Mesenchymal stem cell (in vitro differentiated cells and primary cell): ENCODE data around the gene PAWR.

ENCODE experiments used
- DNase-seq: peaks from one replicate; pipeline ENCODE4 v3.0.0-alpha.2; 2013
- H2AFZ ChIP-seq: one replicate; pipeline ENCODE4 v1.6.1; 2013; ENCODE audit warnings: low read depth, mild to moderate bottlenecking, control low read depth, inconsistent platforms, low read length, moderate library complexity
- H2AK5ac ChIP-seq: 2 replicates; pipeline ENCODE4 v1.6.1; 2013; ENCODE audit warnings: low read length, moderate library complexity, mild to moderate bottlenecking, inconsistent platforms; ENCODE audit not compliant: severe bottlenecking
- H2BK120ac ChIP-seq: one replicate; pipeline ENCODE4 v1.6.1; 2013; ENCODE audit warnings: low read depth, mild to moderate bottlenecking, inconsistent platforms, low read length, moderate library complexity
- H2BK12ac ChIP-seq, 2 experiments: one replicate each; pipeline ENCODE4 v1.6.1; 2013; ENCODE audit warnings: inconsistent platforms in 2 of 2, low read length in 2 of 2, mild to moderate bottlenecking in 2 of 2, moderate library complexity in 2 of 2, control low read depth in 1 of 2
- H2BK15ac ChIP-seq: one replicate; pipeline ENCODE4 v1.6.1; 2013; ENCODE audit warnings: mild to moderate bottlenecking, low read depth, inconsistent platforms; ENCODE audit not compliant: poor library complexity, severe bottlenecking
- H2BK5ac ChIP-seq: 2 replicates; pipeline ENCODE4 v1.6.1; 2013; ENCODE audit warnings: low read depth, mild to moderate bottlenecking, low read length, control low read depth, inconsistent platforms; ENCODE audit not compliant: poor library complexity, severe bottlenecking
- H3K14ac ChIP-seq, 2 experiments: one replicate each; pipeline ENCODE4 v1.6.1; 2013; ENCODE audit warnings: inconsistent platforms in 2 of 2, low read length in 2 of 2, control low read depth in 1 of 2, mild to moderate bottlenecking in 1 of 2, moderate library complexity in 1 of 2
- H3K18ac ChIP-seq, 2 experiments: one replicate each; pipeline ENCODE4 v1.6.1; 2013; ENCODE audit warnings: inconsistent platforms in 2 of 2, low read length in 2 of 2, control low read depth in 1 of 2, low read depth in 1 of 2, mild to moderate bottlenecking in 1 of 2
- H3K23ac ChIP-seq, 2 experiments: one replicate each; pipeline ENCODE4 v1.6.1; 2013; ENCODE audit warnings: inconsistent platforms in 2 of 2, low read length in 2 of 2, mild to moderate bottlenecking in 2 of 2, moderate library complexity in 2 of 2, control low read depth in 1 of 2
- H3K27ac ChIP-seq: 2 replicates; pipeline ENCODE4 v1.5.1; 2013; ENCODE audit warnings: mild to moderate bottlenecking, moderate library complexity, low read length, control low read depth, inconsistent platforms; ENCODE audit not compliant: poor library complexity, severe bottlenecking
- H3K27me3 ChIP-seq, 2 experiments: 2 replicates each; pipeline versions ENCODE4 v1.6.1 to v1.7.0; 2013; ENCODE audit warnings: low read length in 2 of 2, mild to moderate bottlenecking in 2 of 2, moderate library complexity in 2 of 2, control low read depth in 1 of 2, inconsistent platforms in 1 of 2; ENCODE audit not compliant: control insufficient read depth in 1 of 2, insufficient read depth in 1 of 2
- H3K36me3 ChIP-seq, 2 experiments: 2 replicates each; pipeline versions ENCODE4 v1.6.1 to v1.7.0; 2013; ENCODE audit warnings: low read length in 2 of 2, control low read depth in 1 of 2, inconsistent platforms in 1 of 2, low read depth in 1 of 2, mild to moderate bottlenecking in 1 of 2; ENCODE audit not compliant: insufficient read depth in 2 of 2, control insufficient read depth in 1 of 2
- H3K4ac ChIP-seq, 2 experiments: one replicate each; pipeline ENCODE4 v1.6.1; 2013; ENCODE audit warnings: inconsistent platforms in 2 of 2, low read length in 2 of 2, mild to moderate bottlenecking in 2 of 2, moderate library complexity in 2 of 2, control low read depth in 1 of 2, low read depth in 1 of 2
- H3K4me1 ChIP-seq: 2 replicates; pipeline ENCODE4 v1.6.1; 2013; ENCODE audit warnings: low read depth, low read length, control low read depth; ENCODE audit not compliant: control insufficient read depth, insufficient read depth
- H3K4me2 ChIP-seq: 2 replicates; pipeline ENCODE4 v1.6.1; 2013; ENCODE audit warnings: low read length, mild to moderate bottlenecking, inconsistent platforms; ENCODE audit not compliant: poor library complexity, severe bottlenecking
- H3K4me3 ChIP-seq, 2 experiments: 2 replicates each; pipeline versions ENCODE4 v1.5.1 to v1.7.0; 2013; ENCODE audit warnings: low read length in 2 of 2, mild to moderate bottlenecking in 2 of 2, control low read depth in 1 of 2, low read depth in 1 of 2; ENCODE audit not compliant: insufficient read depth in 1 of 2
- H3K79me1 ChIP-seq: replicated peaks from 2 replicates; pipeline ENCODE4 v1.6.1; 2013; ENCODE audit warnings: mild to moderate bottlenecking, control low read depth, low read length, inconsistent platforms; ENCODE audit not compliant: poor library complexity, severe bottlenecking
- H3K9ac ChIP-seq: 2 replicates; pipeline ENCODE4 v1.7.0; 2013; ENCODE audit warnings: mild to moderate bottlenecking, low read length, moderate library complexity
- H3K9me3 ChIP-seq: 2 replicates; pipeline ENCODE4 v1.7.0; 2013; ENCODE audit warnings: mild to moderate bottlenecking, low read length; ENCODE audit not compliant: control insufficient read depth
- H4K8ac ChIP-seq: one replicate; pipeline ENCODE4 v1.6.1; 2013; ENCODE audit warnings: inconsistent platforms, mild to moderate bottlenecking, low read length, moderate library complexity
- H4K91ac ChIP-seq: one replicate; pipeline ENCODE4 v1.6.1; 2013; ENCODE audit warnings: mild to moderate bottlenecking, low read length, inconsistent platforms
- WGBS: methylation state at CpG from one replicate; pipeline ENCODE4 v1.1.7; 2013; ENCODE audit warnings: mixed read lengths; 5-methylcytosine and 5-hydroxymethylcytosine counted together

PAWR gene

GRCh38 chr12:79637093-79637492, 53.7 kb downstream of the PAWR start:
- Histone ChIP-seq H3K4ac (no peak overlapping the region), H3K9ac (no peak overlapping the region), H3K23ac (no peak overlapping the region), H3K36me3 (peaks cover 0 to 3% of the 10 kb centered on the region in 2 experiments), H3K4me2 (no peak overlapping the region), H2BK120ac (no peak overlapping the region), H2BK15ac (no peak overlapping the region), H3K79me1 (peaks cover 10% of the 10 kb centered on the region), H4K8ac (no peak overlapping the region), H3K18ac (no peak overlapping the region), H3K14ac (no peak overlapping the region), H3K4me3 (no peak overlapping the region), H3K4me1 (no peaks in the 10 kb centered on the region), H4K91ac (no peak overlapping the region), H2BK5ac (no peak overlapping the region), H3K27ac (no peak overlapping the region), H3K9me3 (no peaks in the 10 kb centered on the region), H2BK12ac (no peak overlapping the region), H3K27me3 (no peaks in the 10 kb centered on the region), H2AK5ac (no peak overlapping the region), H2AFZ (no peak overlapping the region)
- no peak for DNase-seq
- 98% methylated on average over 2 of the region's 2 CpGs for WGBS

- peaks cover 10% of the 10 kb centered on the region for H3K79me1 ChIP-seq
- no peak overlapping the region for H3K4ac ChIP-seq
- H2BK12ac ChIP-seq: no peak overlapping the region
- no peak overlapping the region for H3K27ac ChIP-seq
- no peak overlapping the region for H3K23ac ChIP-seq
- H2AK5ac ChIP-seq: no peak overlapping the region
- H3K4me1 ChIP-seq: no peaks in the 10 kb centered on the region
- H2BK5ac ChIP-seq: no peak overlapping the region
- H2BK120ac ChIP-seq: no peak overlapping the region
- no peaks in the 10 kb centered on the region for H3K27me3 ChIP-seq
- no peak overlapping the region for H3K9ac ChIP-seq
- H3K4me2 ChIP-seq: no peak overlapping the region
- H3K14ac ChIP-seq: no peak overlapping the region
- DNase-seq: peak; percentile 27
- H4K91ac ChIP-seq: no peak overlapping the region
- H2AFZ ChIP-seq: no peak overlapping the region
- peaks cover 0 to 3% of the 10 kb centered on the region in 2 experiments for H3K36me3 ChIP-seq
- H3K4me3 ChIP-seq: no peak overlapping the region
- no peak overlapping the region for H3K18ac ChIP-seq
- H4K8ac ChIP-seq: no peak overlapping the region
- H2BK15ac ChIP-seq: no peak overlapping the region
- H3K9me3 ChIP-seq: no peaks in the 10 kb centered on the region
Measured at GRCh38 chr12:79635676-79636075, 55.1 kb downstream of the PAWR start.

GRCh38 chr12:79634957-79635471, 55.8 kb downstream of the PAWR start:
- Histone ChIP-seq H2BK15ac (no peak overlapping the region), H3K14ac (no peak overlapping the region), H2BK12ac (no peak overlapping the region), H3K27me3 (no peaks in the 10 kb centered on the region), H3K27ac (no peak overlapping the region), H3K9me3 (no peaks in the 10 kb centered on the region), H3K18ac (no peak overlapping the region), H2BK120ac (no peak overlapping the region), H3K4me1 (no peaks in the 10 kb centered on the region), H3K4me2 (no peak overlapping the region), H3K79me1 (peaks cover 8% of the 10 kb centered on the region), H3K36me3 (peaks cover 0 to 3% of the 10 kb centered on the region in 2 experiments), H3K9ac (no peak overlapping the region), H3K23ac (no peak overlapping the region), H2AFZ (no peak overlapping the region), H3K4ac (no peak overlapping the region), H3K4me3 (no peak overlapping the region), H4K91ac (no peak overlapping the region), H4K8ac (no peak overlapping the region), H2BK5ac (no peak overlapping the region), H2AK5ac (no peak overlapping the region)
- peak; percentile 7 for DNase-seq
- no CpG with 5 or more reads among the region's 1 CpG for WGBS

GRCh38 chr12:79629561-79629960, 61.2 kb downstream of the PAWR start:
- no peak overlapping the region for H3K4me2 ChIP-seq
- H3K9ac ChIP-seq: no peak overlapping the region
- no peaks in the 10 kb centered on the region for H3K27me3 ChIP-seq
- no peak overlapping the region for H3K18ac ChIP-seq
- peaks cover 3% of the 10 kb centered on the region for H3K79me1 ChIP-seq
- WGBS: no CpG with 5 or more reads among the region's 2 CpGs
- no peak overlapping the region for H3K14ac ChIP-seq
- H2BK5ac ChIP-seq: no peak overlapping the region
- DNase-seq: no peak
- H3K4ac ChIP-seq: no peak overlapping the region
- no peak overlapping the region for H2BK120ac ChIP-seq
- no peak overlapping the region for H3K4me3 ChIP-seq
- no peak overlapping the region for H2AK5ac ChIP-seq
- H3K27ac ChIP-seq: no peak overlapping the region
- no peak overlapping the region for H4K8ac ChIP-seq
- no peaks in the 10 kb centered on the region for H3K4me1 ChIP-seq
- peaks cover 0 to 3% of the 10 kb centered on the region in 2 experiments for H3K36me3 ChIP-seq
- no peak overlapping the region for H2BK15ac ChIP-seq
- H4K91ac ChIP-seq: no peak overlapping the region
- no peak overlapping the region for H3K23ac ChIP-seq
- H2AFZ ChIP-seq: no peak overlapping the region
- H3K9me3 ChIP-seq: no peaks in the 10 kb centered on the region
- H2BK12ac ChIP-seq: no peak overlapping the region
